ENCODE results near the gene TBC1D24. TPM values are rescaled to one million over a fixed set of nuclear protein-coding genes. Genes with fewer than 3 reads are reported as not detected.

The TBC1D24 gene
- total and polyA plus RNA-seq, 2 donors (not counting 1 experiment from before 2014, with no cell fraction given) = 7.1 to 9.4 TPM

- Histone ChIP-seq H3K9me3 (ENCODE audit: control extremely low read depth in 1 of 3, control insufficient read depth in 2 of 3, insufficient read depth in 1 of 3, low read length in 2 of 3) (peaks cover 0 to 3% (median 0%) of the 10 kb centered on the region in 3 donors), H3K4me1 (ENCODE audit: control insufficient read depth in 2 of 2, insufficient read depth in 2 of 2, low read length in 2 of 2) (peaks cover 56 to 62% of the 10 kb centered on the region in 2 donors), H3K36me3 (replicated peaks in 1 of 2; ENCODE audit: control extremely low read depth in 1 of 2, control insufficient read depth in 1 of 2, extremely low read depth in 1 of 2, insufficient read depth in 2 of 2, low read length in 1 of 2) (peaks cover 0 to 46% of the 10 kb centered on the region in 2 experiments), H3K79me2 (ENCODE audit: control insufficient read depth, insufficient read depth, low read length) (peaks cover 85% of the 10 kb centered on the region), H3K27ac (ENCODE audit: low read length in 2 of 2) (peak overlapping the region; percentile 62 to 93), H3K27me3 (replicated peaks in 1 of 4; ENCODE audit: control extremely low read depth in 1 of 4, control insufficient read depth in 3 of 4, insufficient read depth in 4 of 4, low read length in 3 of 4) (no peaks in the 10 kb centered on the region), H4K20me1 (ENCODE audit: control insufficient read depth, insufficient read depth, low read length, poor library complexity, severe bottlenecking) (peaks cover 55% of the 10 kb centered on the region), H3K4me3 (ENCODE audit: control extremely low read depth in 1 of 5, extremely low read depth in 1 of 5, insufficient read depth in 1 of 5, low read depth in 2 of 5, low read length in 4 of 5) (peak overlapping the region in 3 of 5 experiments; percentile 24 to 60 (median 59)), H2AFZ (ENCODE audit: insufficient read depth, low read depth, low read length, poor library complexity, severe bottlenecking) (no peak overlapping the region), H3K4me2 (replicated peaks; ENCODE audit: low read depth, low read length, poor library complexity, severe bottlenecking) (peak overlapping the region; percentile 75), H3K9ac (ENCODE audit: low read length) (no peak overlapping the region)
- 88% methylated on average over 17 of the region's 22 CpGs for WGBS (ENCODE audit: insufficient coverage)
- Mint-ChIP-seq H3K27ac (peak overlapping the region; percentile 93), H3K9me3 (ENCODE audit: insufficient read depth) (no peaks in the 10 kb centered on the region), H3K4me1 (peaks cover 66% of the 10 kb centered on the region), H3K27me3 (no peaks in the 10 kb centered on the region), H3K4me3 (peak overlapping the region; percentile 81)
- no peak for TF ChIP-seq EZH2 (IDR thresholded peaks at IDR 0.05; ENCODE audit: borderline replicate concordance, insufficient read depth, low read depth, low read length, poor library complexity, severe bottlenecking)
- TF ChIP-seq, protein P1, sequence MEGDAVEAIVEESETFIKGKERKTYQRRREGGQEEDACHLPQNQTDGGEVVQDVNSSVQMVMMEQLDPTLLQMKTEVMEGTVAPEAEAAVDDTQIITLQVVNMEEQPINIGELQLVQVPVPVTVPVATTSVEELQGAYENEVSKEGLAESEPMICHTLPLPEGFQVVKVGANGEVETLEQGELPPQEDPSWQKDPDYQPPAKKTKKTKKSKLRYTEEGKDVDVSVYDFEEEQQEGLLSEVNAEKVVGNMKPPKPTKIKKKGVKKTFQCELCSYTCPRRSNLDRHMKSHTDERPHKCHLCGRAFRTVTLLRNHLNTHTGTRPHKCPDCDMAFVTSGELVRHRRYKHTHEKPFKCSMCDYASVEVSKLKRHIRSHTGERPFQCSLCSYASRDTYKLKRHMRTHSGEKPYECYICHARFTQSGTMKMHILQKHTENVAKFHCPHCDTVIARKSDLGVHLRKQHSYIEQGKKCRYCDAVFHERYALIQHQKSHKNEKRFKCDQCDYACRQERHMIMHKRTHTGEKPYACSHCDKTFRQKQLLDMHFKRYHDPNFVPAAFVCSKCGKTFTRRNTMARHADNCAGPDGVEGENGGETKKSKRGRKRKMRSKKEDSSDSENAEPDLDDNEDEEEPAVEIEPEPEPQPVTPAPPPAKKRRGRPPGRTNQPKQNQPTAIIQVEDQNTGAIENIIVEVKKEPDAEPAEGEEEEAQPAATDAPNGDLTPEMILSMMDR (IDR thresholded peaks at IDR 0.05) = no peak
- intact Hi-C loops (cut with micrococcal nuclease) = loop anchor here (1.0 kb wide), 2 partner anchors 12 to 13 kb away; no protein-coding TSS in a partner anchor
- no peak for ATAC-seq (ENCODE audit: low read depth)
- ChIA-PET CTCF (interaction anchor here (0.6 to 1.9 kb wide), 6 partner anchors 10 to 325 kb away, joined by 3 to 12 read pairs (median 7); partner anchors contain the start of genes CEMP1 and ECI1), POLR2A (interaction anchor here (0.8 to 3.0 kb wide), 5 partner anchors 10 to 45 kb away, joined by 4 to 66 read pairs (median 17); partner anchors contain the start of genes CEMP1, PDPK1 and TBC1D24)
- peak; percentile 45 for DNase-seq
These were observed 44.8 kb downstream of the TBC1D24 start for GRCh38 chr16:2519711-2520080.

Measured in B cell (primary cell).